ENCODE data around the gene MRE11.
A peak's percentile ranks its signal among the peaks of the same experiment; 100 is the strongest.
"Not testable (repeated sequence)": the region's sequence is repeated elsewhere in the genome, so short reads cannot be mapped to it uniquely, and the experiment has no call there.

The MRE11 gene

DNA sequence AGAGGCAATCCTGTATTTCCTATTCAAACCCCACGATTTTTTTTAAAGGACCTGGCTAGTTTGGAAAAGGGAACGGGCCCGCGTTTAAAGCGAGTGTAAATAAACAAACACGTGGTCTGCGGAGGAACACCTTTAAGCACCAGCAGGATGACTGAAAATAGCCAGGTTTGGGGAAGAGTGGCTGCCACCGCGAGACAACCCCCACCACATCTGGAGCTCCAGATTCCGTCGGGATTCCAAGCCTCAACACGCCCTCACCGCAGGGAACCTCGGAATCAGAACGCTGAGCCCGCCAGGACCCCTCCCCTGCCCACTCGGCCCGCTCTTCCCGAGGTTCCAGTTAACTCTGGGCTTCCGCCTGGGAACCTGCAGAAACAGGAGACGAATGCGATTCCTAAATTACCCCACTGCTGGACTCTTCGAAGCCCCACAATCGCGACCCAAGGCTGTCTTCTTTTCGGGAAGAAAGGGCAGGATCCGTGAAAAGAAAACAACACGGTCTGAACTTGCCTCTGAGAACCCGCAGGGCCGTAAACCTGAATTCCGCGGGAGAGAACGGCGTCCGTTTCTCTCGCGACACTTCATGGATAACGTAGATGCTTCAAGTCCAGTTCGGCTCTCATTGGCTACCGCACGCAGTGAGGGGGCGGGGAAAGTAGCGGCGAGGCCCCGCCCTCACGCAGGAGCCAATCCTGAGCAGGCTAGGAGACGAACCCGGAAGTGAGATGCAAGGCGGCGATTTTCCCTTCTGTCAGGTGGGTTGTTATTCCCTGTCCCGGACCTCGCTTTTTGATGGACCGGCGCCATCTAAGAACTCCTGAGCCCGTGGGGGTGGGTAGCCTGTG, at the start of gene MRE11, which contains the start of gene ANKRD49:
Gene MRE11 (minus strand): TSS at position 564 of the 845 bp plus-strand sequence. CDS start 1,043 bp downstream, outside the sequence.
Gene ANKRD49 (plus strand): TSS at position 704 of the 845 bp plus-strand sequence. CDS start 2,710 bp downstream, outside the sequence.
- DNase-seq, result peak; percentile 97

- DNase-seq, result no peak
Observed at GRCh38 chr11:94539420-94539819, 45.8 kb upstream of the MRE11 start.

DNA sequence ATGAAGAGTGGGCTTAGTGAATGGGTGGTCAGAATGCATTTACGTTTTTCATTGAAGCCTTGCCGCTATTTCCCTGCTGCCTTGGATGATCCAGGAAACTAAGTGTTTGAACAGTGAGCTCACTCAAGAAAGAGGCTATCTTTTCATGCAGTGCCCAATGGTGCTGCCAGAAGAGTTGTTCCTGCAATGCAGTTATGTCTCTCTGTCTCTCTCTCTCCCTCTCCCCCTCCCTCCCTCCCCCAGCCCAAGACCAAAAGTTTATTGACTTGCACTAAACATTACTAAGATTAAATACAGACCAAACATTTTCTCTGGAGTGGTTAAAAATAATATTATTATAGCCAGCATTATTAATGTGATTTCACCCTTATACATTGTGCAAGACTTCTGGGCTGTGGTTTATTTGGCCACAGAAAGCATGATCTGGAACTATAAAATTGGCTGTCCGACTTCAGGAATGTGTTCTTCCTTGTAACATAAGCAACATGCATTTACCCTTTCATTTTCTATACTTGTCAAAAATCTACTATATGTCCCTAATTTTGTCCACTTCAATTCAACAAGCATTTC, 43.5 kb upstream of the MRE11 start:
- DNase-seq, result no peak

DNA sequence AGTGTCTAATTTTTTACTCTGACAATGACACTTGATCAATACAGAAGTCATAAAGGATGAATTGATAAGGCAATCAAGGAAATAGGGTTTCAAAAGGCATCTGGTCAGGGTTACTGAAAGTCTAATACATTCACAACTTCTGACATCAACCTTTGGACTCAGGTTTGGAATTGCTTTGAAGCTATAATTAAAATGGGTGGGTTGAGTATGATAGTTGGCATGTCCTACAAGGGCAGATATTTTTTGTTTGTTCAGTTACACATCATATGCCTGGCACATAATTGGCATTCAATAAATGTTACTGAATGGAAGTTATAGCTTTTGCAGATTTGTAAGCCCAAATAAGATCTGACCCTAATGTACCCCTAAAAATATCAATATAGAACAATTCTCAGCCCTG, 42.7 kb upstream of the MRE11 start:
- no peak for DNase-seq

DNA sequence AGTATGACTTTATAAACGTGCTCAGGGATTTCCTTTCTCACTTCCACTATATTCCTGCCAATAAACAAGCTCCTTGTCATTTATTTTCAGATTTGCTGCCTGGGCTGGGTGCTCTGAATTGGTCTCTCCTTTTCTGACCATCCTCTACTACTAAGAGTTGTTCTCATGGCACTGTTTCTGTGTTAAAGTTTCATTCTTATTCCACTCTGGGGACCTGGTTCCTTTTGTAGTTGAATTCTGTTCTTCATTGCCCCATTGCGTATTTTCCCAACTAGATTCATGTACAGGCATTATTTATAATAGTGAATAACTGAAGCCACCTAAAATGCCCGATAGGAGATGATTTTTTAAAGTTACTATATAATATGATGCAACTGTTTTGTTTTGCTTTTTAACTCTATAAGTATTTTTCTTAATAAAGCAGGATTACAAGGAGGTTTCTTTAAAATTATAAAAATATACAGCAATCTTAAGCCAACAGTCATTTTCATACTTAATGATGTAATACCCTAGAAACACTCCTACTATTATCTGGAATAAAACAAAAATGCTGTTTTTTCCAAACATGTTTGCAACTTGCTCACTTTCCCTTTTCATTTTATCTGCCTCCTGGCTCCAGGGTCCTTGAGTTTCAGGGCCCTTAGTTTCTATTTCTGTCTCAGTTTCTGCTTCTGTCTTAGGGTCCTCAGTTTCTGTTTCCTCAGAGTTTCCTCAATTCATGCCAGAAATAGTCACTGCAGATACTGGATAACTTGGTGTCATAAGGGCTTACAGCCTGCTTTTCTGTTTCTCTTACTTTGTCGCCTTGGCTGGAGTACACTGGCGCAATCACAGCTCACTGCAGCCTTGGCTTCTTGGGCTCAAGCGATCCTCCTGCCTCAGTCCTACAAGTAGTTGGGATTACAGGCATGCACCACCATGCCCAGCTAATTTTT, 40.3 kb upstream of the MRE11 start:
- DNase-seq, result no peak

GRCh38 chr11:94533206-94533605, 39.6 kb upstream of the MRE11 start:
- DNase-seq, result no peak

GRCh38 chr11:94532211-94532610, 38.6 kb upstream of the MRE11 start:
- DNase-seq, result no peak

GRCh38 chr11:94528551-94528950, 34.9 kb upstream of the MRE11 start:
- no peak for DNase-seq

- DNase-seq, result no peak
Observed at GRCh38 chr11:94526645-94527438, 33.2 kb upstream of the MRE11 start.

GRCh38 chr11:94525546-94526324, 32.1 kb upstream of the MRE11 start:
- peak; percentile 38 for DNase-seq

DNA sequence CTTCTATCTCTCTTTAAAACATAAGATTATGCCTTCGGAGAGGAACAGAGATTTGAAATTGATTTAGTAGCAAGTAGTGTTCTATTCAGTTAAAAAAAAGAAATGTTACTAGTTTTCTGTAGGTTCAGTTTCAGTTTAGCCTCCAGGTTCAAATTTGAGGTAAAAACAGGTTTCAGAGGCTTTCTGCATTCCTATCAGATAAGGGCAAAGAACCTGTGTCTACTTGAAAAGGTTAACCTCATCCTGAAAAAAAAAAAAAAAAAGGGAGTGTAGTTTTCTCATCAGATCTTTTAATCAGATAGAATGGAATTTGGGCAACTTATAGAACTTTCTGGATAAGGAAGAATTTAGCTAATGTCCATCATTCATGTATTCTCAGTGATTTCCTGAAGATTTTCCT, 30.7 kb upstream of the MRE11 start:
- DNase-seq, result no peak

GRCh38 chr11:94521684-94522083, 28.0 kb upstream of the MRE11 start:
- no peak for DNase-seq

DNA sequence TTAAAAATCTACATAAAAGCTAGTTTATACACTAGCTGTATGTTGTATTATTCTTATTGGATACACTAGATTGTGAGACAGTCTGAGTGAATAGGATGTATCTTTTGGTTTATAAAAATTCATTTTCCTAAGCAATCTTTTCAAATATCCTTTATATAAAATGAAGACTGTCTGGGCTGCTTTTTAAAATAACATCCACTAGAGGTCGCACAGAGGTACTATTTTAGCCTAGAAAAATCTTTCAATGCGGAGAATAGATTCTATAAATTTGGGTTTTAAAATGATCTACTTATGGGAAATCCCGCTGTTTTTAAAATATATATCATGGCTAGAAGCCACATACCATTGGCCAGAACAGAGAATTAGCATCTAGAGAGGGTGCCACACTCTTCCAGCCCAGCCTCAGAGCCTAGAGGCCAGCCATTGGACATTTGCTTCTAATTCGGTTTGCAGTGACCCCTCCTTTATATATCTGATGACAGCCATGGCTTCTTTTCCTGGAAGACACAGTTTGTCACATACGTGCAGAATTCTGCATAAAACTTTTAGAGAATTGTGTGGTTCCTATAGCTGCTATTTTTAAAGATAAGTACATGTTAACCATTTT, 25.9 kb upstream of the MRE11 start:
- peak; percentile 23 for DNase-seq

DNA sequence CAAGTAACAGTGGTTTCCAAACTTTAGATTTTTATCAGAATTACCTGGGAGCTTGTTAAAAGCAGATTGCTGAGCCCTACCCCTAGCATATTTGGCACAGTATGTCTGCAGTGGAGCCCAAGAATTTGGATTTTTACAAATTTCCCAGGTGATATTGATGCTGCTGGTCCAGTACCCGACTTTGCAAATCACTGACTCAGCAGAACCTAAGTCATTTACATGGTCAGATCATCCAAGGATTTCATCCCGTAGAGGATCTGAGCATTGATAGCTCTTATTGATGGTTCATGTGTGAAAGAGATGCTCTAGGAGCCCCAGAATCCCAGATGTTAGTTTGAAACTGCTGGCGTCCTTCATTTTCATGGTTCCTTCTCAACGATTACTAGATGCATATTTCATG, 24.7 kb upstream of the MRE11 start:
- DNase-seq, result no peak

- no peak for DNase-seq
Observed at GRCh38 chr11:94516725-94517124, 23.1 kb upstream of the MRE11 start.

DNA sequence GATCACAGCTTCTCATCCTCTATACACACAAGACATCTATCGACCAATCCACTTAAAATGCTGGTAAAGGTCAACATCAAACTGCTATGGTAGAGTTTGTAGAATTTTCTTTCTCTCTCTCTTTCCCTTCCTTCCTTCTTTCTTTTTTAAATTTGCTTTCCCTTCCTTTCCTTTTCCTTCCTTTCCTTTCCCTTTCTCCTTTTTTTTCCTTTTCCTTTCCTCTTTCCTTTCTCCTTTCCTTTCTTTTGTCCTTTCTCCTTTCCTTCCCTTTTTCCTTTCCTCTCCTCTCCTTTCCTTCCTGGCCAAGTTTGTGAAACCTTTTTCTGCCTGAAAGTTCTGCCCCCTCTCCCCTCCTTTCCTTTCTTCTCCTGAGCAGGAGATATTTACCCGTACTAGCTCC, 21.8 kb upstream of the MRE11 start:
- DNase-seq, result no peak

DNA sequence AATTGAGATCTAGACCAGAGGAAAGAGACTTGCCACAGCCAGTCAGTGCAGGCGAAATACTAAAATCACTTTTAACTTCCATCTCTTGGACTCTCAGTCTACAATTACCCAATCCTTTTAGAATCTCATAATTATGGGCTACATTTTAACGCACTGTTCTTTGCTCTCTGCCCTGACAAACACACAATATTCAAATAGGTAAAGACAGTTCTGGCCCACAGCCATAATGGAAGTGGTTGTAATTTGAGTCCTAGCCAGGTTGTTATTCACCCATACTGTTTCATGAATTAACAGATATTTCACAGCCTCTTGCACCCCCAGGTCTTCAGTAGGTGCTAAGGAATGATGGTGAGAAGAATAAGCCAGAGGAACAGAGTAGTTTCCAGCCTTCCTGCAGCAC, 19.4 kb upstream of the MRE11 start:
- no peak for DNase-seq

- DNase-seq, result peak; percentile 84
Observed at GRCh38 chr11:94511932-94512781, 18.5 kb upstream of the MRE11 start, which contains the start of gene C11orf97. Gene C11orf97, plus strand, starts transcription at chr11:94512461. Its CDS starts 68 bp downstream, at chr11:94512529.

- DNase-seq, result no peak
Observed at GRCh38 chr11:94507485-94507884, 13.8 kb upstream of the MRE11 start.

- not testable (repeated sequence) for DNase-seq
Observed at GRCh38 chr11:94506513-94506912, 12.9 kb upstream of the MRE11 start.

Measured in retina (tissue), 1 donor.